HG03280 (cell line): ENCODE results near the gene KCNJ4.

ENCODE experiments used
- ATAC-seq: cut with Tn5 transposase; IDR thresholded peaks from one replicate; pipeline ENCODE4 v1.9.1; 2021; ENCODE audit warnings: mild to moderate bottlenecking, moderate library complexity; ENCODE audit not compliant: unreplicated experiment

Gene KCNJ4

DNA sequence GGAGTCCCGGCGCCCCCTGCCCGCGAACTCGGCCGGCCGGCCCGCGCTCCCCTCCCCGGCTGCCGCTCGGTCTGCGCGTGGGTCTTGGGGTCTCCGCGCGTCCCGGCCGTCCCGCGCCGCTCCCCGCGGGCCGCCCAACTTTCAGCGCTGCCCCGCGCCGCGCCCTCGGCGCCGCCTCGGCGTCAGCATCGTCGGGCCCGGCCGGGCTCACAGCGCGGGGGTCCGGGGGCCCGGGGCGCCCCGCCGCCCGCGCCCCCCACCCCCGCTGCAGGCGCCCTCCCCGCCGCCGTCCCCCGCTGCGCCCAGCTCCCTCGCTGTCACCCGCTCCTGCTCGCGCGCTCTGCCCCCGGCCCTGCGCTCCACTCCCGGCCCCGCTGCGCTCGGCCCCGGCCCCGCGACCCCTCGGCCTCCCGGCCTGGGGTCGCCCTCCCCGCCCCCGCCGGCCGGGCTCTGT, at the start of gene KCNJ4:
Gene KCNJ4, minus strand, starts transcription at position 124 of the 454 bp plus-strand sequence. CDS start 27,067 bp downstream, outside the sequence.
- no peak for ATAC-seq

DNA sequence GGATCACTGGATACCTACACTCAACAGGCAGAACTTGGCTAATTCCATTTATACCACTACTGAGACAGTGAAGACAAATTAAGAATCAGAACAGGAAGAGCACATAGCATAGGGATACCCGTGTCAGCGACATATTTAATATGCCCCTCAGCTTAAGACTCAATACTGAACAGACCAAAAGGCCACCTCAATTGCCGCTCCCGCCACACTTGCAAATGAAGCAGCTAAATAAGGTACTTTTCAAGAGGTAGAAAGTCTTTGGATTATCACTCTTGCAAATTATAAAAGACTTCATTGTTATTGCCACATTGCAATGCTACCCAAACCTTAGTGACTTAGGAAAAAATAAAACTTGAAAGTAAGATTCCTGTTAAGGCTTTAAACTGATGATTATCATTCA, 48.0 kb upstream of the KCNJ4 start:
- no peak for ATAC-seq

DNA sequence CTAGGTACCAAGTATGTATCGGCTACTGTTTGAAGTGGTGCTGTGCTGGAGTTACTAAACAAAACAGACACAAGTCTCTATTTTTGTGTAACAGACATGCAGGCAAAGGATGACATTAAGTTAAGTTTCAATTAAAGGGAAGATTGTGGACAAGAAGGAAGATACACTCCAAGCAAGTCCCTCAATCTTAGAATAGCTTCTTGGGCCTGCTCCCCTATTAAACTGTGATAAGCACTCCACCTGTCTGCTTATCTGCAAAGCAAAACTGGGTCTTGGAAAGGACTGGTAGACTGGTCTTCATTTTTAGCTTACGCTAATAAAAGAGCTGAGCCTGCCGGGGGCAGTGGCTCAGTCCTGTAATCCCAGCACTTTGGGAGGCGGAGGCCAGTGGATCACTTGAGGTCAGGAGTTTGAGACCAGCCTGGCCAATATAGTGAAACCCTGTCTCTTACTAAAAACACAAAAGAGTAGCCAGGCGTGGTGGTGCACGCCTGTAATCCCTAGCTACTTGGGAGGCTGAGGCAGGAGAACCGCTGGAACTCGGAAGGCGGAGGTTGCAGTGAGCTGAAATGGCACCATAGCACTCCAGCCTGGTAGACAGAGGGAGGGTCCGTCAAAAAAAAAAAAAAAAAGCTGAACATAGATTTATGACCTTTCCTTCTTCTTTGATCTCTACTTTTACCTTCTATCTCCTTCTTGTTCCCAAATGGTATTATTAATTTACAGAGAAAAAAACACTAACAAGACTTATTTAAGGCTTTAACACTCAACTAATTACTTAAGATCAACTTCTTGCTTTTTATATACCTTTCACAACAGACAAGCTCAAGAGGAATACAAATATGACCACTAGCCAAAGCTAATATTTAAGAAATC, 47.0 kb upstream of the KCNJ4 start:
- no peak for ATAC-seq

GRCh38 chr22:38497869-38498268, 42.9 kb upstream of the KCNJ4 start:
- no peak for ATAC-seq

DNA sequence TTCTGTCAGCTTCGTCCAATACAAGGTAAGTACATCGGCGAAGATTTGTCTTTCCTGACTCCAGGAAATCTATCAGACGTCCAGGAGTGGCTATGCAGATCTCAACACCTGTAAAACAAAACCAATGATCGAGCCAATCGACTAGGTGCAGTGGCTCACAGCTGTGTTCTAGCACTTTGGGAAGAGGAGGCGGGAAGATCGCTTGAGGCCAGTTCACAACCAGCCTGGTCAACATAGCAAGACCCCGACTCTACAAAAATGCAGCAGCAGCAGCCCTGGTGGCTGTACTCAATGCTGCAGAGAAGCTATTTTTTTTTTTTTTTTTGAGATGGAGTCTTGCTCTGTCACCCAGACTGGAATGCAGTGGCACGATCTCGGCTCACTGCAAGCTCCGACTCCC, 39.9 kb upstream of the KCNJ4 start:
- no peak for ATAC-seq

DNA sequence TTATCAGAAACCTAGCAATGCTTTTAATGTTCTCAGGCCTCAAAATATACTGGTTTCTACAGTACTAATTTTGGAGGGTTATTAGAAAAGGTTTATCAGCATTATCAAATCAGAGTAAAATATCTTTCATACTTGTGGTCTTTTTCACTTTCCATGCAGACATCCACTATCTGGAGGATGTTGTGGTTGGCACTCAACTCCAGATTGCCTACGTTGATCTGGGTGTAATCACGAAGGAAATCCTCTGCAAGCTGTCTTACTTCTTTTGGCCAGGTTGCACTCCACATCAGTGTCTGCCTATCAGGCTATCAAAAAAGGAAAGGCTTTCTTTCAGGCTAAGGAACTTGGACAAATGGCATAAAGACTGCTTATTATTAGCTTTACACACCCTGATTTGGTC, 39.5 kb upstream of the KCNJ4 start:
- ATAC-seq: no peak

- no peak for ATAC-seq
Measured at GRCh38 chr22:38491707-38492348, 36.8 kb upstream of the KCNJ4 start.

- ATAC-seq: no peak
Measured at GRCh38 chr22:38490915-38491314, 35.9 kb upstream of the KCNJ4 start.

GRCh38 chr22:38490475-38490874, 35.5 kb upstream of the KCNJ4 start:
- ATAC-seq: no peak

- ATAC-seq: no peak
Measured at GRCh38 chr22:38489561-38490145, 34.7 kb upstream of the KCNJ4 start.

DNA sequence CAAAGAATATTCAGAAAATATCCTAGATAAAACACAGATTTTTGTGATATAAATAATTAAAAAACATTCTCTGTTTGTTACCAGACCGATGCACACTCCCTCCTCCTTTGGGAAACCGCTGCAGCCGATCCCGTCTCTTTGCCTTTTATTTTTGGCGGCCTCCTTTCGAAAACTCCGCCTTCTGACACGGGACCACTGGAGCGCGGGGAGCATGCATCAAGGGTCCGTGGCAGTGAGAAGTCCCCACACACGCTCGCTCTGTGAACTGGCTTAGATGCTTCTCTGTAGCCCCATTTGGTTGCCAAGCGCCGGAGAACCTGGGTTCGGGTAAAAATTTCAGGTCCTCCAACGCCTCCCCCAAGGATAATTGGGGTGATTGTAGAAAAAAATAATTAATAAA, 34.1 kb upstream of the KCNJ4 start:
- ATAC-seq: no peak

GRCh38 chr22:38487946-38488345, 32.9 kb upstream of the KCNJ4 start:
- ATAC-seq: no peak

DNA sequence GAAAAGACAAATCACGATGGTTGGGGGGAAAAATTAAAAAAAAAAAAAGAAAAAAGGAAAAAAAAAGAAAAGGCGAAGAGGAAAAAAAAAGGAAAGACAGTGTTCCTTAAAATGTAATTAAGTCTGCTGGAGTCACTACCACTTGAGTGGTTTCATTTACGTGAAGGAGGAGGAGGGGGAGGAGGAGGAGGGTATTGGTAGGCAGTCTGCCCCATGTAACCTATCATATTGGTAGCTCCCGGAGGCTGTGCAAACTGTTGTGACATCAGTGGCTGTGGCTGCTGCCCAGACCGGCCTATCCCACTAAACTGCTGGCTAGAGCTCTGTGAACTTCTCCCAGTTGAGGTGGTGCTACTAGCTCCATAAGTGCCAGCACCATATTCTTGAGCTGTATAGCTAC, 30.8 kb upstream of the KCNJ4 start:
- no peak for ATAC-seq

GRCh38 chr22:38484244-38484643, 29.2 kb upstream of the KCNJ4 start:
- ATAC-seq: no peak

GRCh38 chr22:38482662-38483308, 27.8 kb upstream of the KCNJ4 start:
- no peak for ATAC-seq

DNA sequence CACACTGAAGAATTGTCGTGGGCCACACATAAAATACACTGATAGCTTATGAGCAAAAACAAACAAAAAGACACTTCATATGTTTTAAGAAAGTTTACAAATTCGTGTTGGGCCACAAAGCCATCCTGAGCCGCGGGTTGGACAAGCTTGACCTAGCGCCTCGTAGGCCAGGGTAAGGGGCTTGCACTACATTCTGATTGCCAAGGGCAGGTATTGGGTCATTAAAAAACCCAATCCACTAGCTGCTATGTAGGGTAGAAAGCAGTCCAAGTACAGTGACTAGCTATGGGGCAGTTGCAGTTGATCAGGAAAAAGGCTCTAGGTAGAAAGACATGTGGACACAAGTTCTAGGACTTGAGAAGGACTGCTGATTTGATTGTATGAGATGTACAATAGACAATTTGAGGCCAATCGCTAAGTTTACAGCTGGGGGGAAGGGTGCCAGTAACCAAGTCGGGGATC, 26.9 kb upstream of the KCNJ4 start:
- ATAC-seq: no peak

DNA sequence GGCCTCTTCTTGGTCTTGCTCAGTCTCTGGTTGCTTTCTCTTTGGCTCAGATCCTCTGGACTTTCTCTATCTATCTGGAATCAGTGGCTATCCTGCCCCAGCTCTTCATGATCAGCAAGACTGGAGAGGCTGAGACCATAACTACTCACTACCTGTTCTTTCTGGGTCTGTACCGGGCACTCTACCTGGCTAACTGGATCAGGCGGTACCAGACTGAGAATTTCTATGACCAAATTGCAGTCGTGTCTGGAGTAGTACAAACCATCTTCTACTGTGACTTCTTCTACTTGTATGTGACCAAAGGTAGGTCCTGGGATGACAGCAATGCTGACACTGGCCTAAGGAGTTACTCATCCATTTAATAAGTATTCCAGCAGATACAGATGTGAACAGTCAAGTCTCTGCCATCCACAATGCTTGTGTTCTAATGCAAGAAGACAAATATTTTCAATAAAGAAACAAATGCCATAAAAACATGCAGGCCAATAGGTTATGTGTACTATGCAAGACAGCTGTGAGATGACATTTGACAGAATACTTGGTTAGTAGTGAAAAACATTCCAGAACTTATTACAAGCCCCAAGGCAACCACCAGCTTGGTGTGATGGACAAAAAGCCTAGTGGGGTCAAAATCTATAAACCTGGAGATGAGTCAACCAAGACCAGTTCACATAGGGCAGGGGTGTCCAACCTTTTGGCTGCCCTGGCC, 26.3 kb upstream of the KCNJ4 start:
- ATAC-seq: no peak

- ATAC-seq: no peak
Measured at GRCh38 chr22:38479096-38479837, 24.3 kb upstream of the KCNJ4 start.

GRCh38 chr22:38477585-38477984, 22.6 kb upstream of the KCNJ4 start:
- no peak for ATAC-seq

GRCh38 chr22:38474003-38474607, 19.1 kb upstream of the KCNJ4 start:
- no peak for ATAC-seq
